GM23338 (cell line): ENCODE measurements around the gene IMMP2L. TPM values are rescaled to one million over a fixed set of nuclear protein-coding genes. Genes with fewer than 3 reads are reported as not detected.

Source experiments
- ATAC-seq: fragments of 200-7000 bp; cut with Tn5 transposase; 3 replicates; pipeline ENCODE4 v1.9.1; 2020
- DNase-seq: peaks from one replicate; pipeline ENCODE4 v3.0.0-alpha.2; 2015; ENCODE audit warnings: low spot score
- H2AFZ ChIP-seq: fragments of 200-600 bp; sonication (generic); 2 replicates; pipeline ENCODE4 v1.8.0; 2016; ENCODE audit warnings: antibody characterized with exemption, mild to moderate bottlenecking, moderate library complexity
- H3F3A ChIP-seq: fragments of 200-600 bp; sonication (generic); replicated peaks from 2 replicates; pipeline ENCODE4 v1.8.0; 2017; ENCODE audit warnings: antibody characterized with exemption, mixed run types, low read depth
- H3K27ac ChIP-seq: fragments of 200-600 bp; sonication (generic); 2 replicates; pipeline ENCODE4 v1.6.1; 2016; ENCODE audit warnings: low read depth
- H3K27me3 ChIP-seq: fragments of 200-600 bp; sonication (generic); 2 replicates; pipeline ENCODE4 v1.8.0; 2016; ENCODE audit warnings: mild to moderate bottlenecking, mixed run types, moderate library complexity; ENCODE audit not compliant: insufficient read depth
- H3K36me3 ChIP-seq: fragments of 200-600 bp; sonication (generic); 2 replicates; pipeline ENCODE4 v1.8.0; 2016; ENCODE audit warnings: mild to moderate bottlenecking; ENCODE audit not compliant: insufficient read depth
- H3K4me1 ChIP-seq: fragments of 200-600 bp; sonication (generic); 2 replicates; pipeline ENCODE4 v1.8.0; 2016; ENCODE audit warnings: mild to moderate bottlenecking, moderate library complexity; ENCODE audit not compliant: insufficient read depth
- H3K4me2 ChIP-seq: fragments of 200-600 bp; sonication (generic); 2 replicates; pipeline ENCODE4 v1.7.1; 2017; ENCODE audit warnings: mixed run types
- H3K4me3 ChIP-seq: fragments of 200-600 bp; sonication (generic); 2 replicates; pipeline ENCODE4 v1.6.1; 2016; ENCODE audit warnings: mixed run types
- H3K79me2 ChIP-seq: fragments of 200-600 bp; sonication (generic); replicated peaks from 2 replicates; pipeline ENCODE4 v1.8.0; 2017; ENCODE audit warnings: mild to moderate bottlenecking; ENCODE audit not compliant: insufficient read depth
- H3K9me2 ChIP-seq: fragments of 200-600 bp; sonication (generic); 2 replicates; pipeline ENCODE4 v1.8.0; 2017; ENCODE audit not compliant: insufficient read depth
- H4K20me1 ChIP-seq: fragments of 200-600 bp; sonication (generic); replicated peaks from 2 replicates; pipeline ENCODE4 v1.8.0; 2017; ENCODE audit warnings: mild to moderate bottlenecking; ENCODE audit not compliant: insufficient read depth
- H3K27ac Mint-ChIP-seq: 2 replicates; pipeline ENCODE4 v1.8.0; 2020; ENCODE audit warnings: inconsistent platforms, mild to moderate bottlenecking, moderate library complexity, mixed read lengths
- H3K27me3 Mint-ChIP-seq: 3 replicates; pipeline ENCODE4 v1.8.0; 2022; ENCODE audit warnings: low read depth, mild to moderate bottlenecking, moderate library complexity, mixed read lengths, inconsistent platforms; ENCODE audit not compliant: insufficient read depth, poor library complexity
- H3K36me3 Mint-ChIP-seq: 3 replicates; pipeline ENCODE4 v1.8.0; 2021; ENCODE audit warnings: low read depth, mild to moderate bottlenecking, inconsistent platforms, moderate library complexity, mixed read lengths
- H3K4me1 Mint-ChIP-seq: 3 replicates; pipeline ENCODE4 v1.8.0; 2020; ENCODE audit warnings: mild to moderate bottlenecking, inconsistent platforms, mixed read lengths
- H3K4me3 Mint-ChIP-seq: 3 replicates; pipeline ENCODE4 v1.8.0; 2021; ENCODE audit warnings: moderate library complexity, mild to moderate bottlenecking, inconsistent platforms, mixed read lengths
- H3K9me3 Mint-ChIP-seq: 3 replicates; pipeline ENCODE4 v1.8.0; 2020; ENCODE audit warnings: moderate library complexity, mild to moderate bottlenecking, inconsistent platforms, mixed read lengths
- CREB1 ChIP-seq: fragments of 250-450 bp; sonication (Bioruptor Pico); IDR thresholded peaks from 2 replicates; pipeline ENCODE4 v1.5.0; 2020; ENCODE audit warnings: low read depth, mild to moderate bottlenecking, moderate library complexity
- EZH2 ChIP-seq: fragments of 200-600 bp; sonication (generic); IDR thresholded peaks from one replicate; pipeline ENCODE4 v1.8.0; 2017; ENCODE audit warnings: antibody characterized with exemption, mild to moderate bottlenecking, low read depth; ENCODE audit not compliant: unreplicated experiment
- EZH2phosphoT487 ChIP-seq: fragments of 200-600 bp; sonication (generic); IDR thresholded peaks from one replicate; pipeline ENCODE4 v1.8.1; 2018; ENCODE audit warnings: antibody characterized with exemption; ENCODE audit not compliant: unreplicated experiment
- NANOG ChIP-seq: IDR thresholded peaks from 2 replicates; pipeline ENCODE4 v1.6.1; 2016; ENCODE audit warnings: antibody characterized with exemption, borderline replicate concordance
- POLR2AphosphoS5 ChIP-seq: IDR thresholded peaks from 2 replicates; pipeline ENCODE4 v1.6.1; 2016; ENCODE audit warnings: antibody characterized with exemption, low read depth
- STAT1 ChIP-seq: IDR thresholded peaks from one replicate; pipeline ENCODE4 v1.6.1; 2016; ENCODE audit warnings: antibody characterized with exemption; ENCODE audit not compliant: unreplicated experiment
- ZNF114 ChIP-seq: fragments of 250-450 bp; sonication (Bioruptor Pico); IDR thresholded peaks from 2 replicates; pipeline ENCODE4 v1.5.0; 2020; ENCODE audit warnings: mild to moderate bottlenecking, moderate library complexity
- ZNF331 ChIP-seq: fragments of 250-450 bp; sonication (Bioruptor Pico); IDR thresholded peaks from 2 replicates; pipeline ENCODE4 v1.5.0; 2020; ENCODE audit warnings: low read depth, mild to moderate bottlenecking, moderate library complexity
- polyA plus RNA-seq: library from polyadenylated mRNA; unstranded; fragments of >200 nt; fragmentation: Nextera tagmentation; extraction: Ambion mirVana; gene quantifications from 2 replicates; pipeline ENCODE4 v1.2.1, GENCODE V29; 2016
- total RNA-seq: library from RNA; depleted of rRNA; stranded (reverse); fragments of >200 nt; shearing (Covaris generic); gene quantifications from 2 replicates; pipeline ENCODE4 v1.2.3, GENCODE V29; 2014
- TF ChIP-seq, protein P1 (sequence below): fragments of 250-450 bp; sonication (Bioruptor Pico); IDR thresholded peaks from 2 replicates; pipeline ENCODE4 v1.5.0; 2020; ENCODE audit warnings: mild to moderate bottlenecking, moderate library complexity
- TF ChIP-seq, protein P2 (sequence below): IDR thresholded peaks from one replicate; pipeline ENCODE4 v1.6.1; 2018; ENCODE audit warnings: antibody characterized with exemption; ENCODE audit not compliant: unreplicated experiment
- TF ChIP-seq, protein P3 (sequence below): IDR thresholded peaks from 2 replicates; pipeline ENCODE4 v1.6.1; 2016; ENCODE audit warnings: antibody characterized with exemption

The IMMP2L gene
- total and polyA plus RNA-seq, 2 experiments from 2014 or later: 7.3 to 14.0 TPM

DNA sequence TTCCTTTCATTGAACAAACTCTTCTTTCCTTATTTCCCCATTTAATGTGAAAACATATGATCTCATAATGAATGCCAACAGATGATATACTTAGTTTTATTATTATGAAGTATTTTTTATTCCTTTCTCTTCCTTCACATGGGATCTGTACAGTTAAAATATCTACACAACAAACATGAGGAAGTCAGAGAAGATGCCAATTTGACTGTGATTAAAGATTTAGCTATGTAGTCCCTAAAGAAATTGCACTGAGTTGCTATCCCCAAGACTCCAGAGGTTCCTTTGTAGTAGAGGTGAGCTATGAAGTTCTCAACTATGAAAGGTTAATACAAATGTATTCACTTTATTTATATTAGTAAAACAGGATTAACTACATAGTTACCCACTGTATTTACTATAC, 532.0 kb downstream of the IMMP2L start:
- no peak overlapping the region for H3K4me3 Mint-ChIP-seq
- H3K79me2 ChIP-seq: no peaks in the 10 kb centered on the region
- ATAC-seq (no peak), DNase-seq (no peak)
- no peaks in the 10 kb centered on the region for H3K27me3 ChIP-seq
- H3K36me3 ChIP-seq: no peaks in the 10 kb centered on the region
- H3F3A ChIP-seq: no peaks in the 10 kb centered on the region
- no peak overlapping the region for H3K27ac Mint-ChIP-seq
- no peak overlapping the region for H3K4me2 ChIP-seq
- no peak overlapping the region for H2AFZ ChIP-seq
- no peaks in the 10 kb centered on the region for H3K9me3 Mint-ChIP-seq
- H3K4me3 ChIP-seq: no peak overlapping the region
- TF ChIP-seq ZNF114 (no peak), EZH2 (no peak), CREB1 (CRISPR knock-in tag) (no peak), EZH2phosphoT487 (no peak), ZNF331 (CRISPR knock-in tag) (no peak), POLR2AphosphoS5 (no peak), STAT1 (no peak), NANOG (no peak)
- TF ChIP-seq, protein P1, sequence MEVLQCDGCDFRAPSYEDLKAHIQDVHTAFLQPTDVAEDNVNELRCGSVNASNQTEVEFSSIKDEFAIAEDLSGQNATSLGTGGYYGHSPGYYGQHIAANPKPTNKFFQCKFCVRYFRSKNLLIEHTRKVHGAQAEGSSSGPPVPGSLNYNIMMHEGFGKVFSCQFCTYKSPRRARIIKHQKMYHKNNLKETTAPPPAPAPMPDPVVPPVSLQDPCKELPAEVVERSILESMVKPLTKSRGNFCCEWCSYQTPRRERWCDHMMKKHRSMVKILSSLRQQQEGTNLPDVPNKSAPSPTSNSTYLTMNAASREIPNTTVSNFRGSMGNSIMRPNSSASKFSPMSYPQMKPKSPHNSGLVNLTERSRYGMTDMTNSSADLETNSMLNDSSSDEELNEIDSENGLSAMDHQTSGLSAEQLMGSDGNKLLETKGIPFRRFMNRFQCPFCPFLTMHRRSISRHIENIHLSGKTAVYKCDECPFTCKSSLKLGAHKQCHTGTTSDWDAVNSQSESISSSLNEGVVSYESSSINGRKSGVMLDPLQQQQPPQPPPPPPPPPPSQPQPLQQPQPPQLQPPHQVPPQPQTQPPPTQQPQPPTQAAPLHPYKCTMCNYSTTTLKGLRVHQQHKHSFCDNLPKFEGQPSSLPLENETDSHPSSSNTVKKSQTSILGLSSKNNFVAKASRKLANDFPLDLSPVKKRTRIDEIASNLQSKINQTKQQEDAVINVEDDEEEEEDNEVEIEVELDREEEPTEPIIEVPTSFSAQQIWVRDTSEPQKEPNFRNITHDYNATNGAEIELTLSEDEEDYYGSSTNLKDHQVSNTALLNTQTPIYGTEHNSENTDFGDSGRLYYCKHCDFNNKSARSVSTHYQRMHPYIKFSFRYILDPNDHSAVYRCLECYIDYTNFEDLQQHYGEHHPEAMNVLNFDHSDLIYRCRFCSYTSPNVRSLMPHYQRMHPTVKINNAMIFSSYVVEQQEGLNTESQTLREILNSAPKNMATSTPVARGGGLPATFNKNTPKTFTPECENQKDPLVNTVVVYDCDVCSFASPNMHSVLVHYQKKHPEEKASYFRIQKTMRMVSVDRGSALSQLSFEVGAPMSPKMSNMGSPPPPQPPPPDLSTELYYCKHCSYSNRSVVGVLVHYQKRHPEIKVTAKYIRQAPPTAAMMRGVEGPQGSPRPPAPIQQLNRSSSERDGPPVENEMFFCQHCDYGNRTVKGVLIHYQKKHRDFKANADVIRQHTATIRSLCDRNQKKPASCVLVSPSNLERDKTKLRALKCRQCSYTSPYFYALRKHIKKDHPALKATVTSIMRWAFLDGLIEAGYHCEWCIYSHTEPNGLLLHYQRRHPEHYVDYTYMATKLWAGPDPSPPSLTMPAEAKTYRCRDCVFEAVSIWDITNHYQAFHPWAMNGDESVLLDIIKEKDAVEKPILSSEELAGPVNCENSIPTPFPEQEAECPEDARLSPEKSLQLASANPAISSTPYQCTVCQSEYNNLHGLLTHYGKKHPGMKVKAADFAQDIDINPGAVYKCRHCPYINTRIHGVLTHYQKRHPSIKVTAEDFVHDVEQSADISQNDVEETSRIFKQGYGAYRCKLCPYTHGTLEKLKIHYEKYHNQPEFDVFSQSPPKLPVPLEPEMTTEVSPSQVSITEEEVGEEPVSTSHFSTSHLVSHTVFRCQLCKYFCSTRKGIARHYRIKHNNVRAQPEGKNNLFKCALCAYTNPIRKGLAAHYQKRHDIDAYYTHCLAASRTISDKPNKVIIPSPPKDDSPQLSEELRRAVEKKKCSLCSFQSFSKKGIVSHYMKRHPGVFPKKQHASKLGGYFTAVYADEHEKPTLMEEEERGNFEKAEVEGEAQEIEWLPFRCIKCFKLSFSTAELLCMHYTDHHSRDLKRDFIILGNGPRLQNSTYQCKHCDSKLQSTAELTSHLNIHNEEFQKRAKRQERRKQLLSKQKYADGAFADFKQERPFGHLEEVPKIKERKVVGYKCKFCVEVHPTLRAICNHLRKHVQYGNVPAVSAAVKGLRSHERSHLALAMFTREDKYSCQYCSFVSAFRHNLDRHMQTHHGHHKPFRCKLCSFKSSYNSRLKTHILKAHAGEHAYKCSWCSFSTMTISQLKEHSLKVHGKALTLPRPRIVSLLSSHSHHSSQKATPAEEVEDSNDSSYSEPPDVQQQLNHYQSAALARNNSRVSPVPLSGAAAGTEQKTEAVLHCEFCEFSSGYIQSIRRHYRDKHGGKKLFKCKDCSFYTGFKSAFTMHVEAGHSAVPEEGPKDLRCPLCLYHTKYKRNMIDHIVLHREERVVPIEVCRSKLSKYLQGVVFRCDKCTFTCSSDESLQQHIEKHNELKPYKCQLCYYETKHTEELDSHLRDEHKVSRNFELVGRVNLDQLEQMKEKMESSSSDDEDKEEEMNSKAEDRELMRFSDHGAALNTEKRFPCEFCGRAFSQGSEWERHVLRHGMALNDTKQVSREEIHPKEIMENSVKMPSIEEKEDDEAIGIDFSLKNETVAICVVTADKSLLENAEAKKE (CRISPR knock-in tag): no peak
- TF ChIP-seq, protein P2, sequence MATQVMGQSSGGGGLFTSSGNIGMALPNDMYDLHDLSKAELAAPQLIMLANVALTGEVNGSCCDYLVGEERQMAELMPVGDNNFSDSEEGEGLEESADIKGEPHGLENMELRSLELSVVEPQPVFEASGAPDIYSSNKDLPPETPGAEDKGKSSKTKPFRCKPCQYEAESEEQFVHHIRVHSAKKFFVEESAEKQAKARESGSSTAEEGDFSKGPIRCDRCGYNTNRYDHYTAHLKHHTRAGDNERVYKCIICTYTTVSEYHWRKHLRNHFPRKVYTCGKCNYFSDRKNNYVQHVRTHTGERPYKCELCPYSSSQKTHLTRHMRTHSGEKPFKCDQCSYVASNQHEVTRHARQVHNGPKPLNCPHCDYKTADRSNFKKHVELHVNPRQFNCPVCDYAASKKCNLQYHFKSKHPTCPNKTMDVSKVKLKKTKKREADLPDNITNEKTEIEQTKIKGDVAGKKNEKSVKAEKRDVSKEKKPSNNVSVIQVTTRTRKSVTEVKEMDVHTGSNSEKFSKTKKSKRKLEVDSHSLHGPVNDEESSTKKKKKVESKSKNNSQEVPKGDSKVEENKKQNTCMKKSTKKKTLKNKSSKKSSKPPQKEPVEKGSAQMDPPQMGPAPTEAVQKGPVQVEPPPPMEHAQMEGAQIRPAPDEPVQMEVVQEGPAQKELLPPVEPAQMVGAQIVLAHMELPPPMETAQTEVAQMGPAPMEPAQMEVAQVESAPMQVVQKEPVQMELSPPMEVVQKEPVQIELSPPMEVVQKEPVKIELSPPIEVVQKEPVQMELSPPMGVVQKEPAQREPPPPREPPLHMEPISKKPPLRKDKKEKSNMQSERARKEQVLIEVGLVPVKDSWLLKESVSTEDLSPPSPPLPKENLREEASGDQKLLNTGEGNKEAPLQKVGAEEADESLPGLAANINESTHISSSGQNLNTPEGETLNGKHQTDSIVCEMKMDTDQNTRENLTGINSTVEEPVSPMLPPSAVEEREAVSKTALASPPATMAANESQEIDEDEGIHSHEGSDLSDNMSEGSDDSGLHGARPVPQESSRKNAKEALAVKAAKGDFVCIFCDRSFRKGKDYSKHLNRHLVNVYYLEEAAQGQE: no peak
- TF ChIP-seq, protein P3, sequence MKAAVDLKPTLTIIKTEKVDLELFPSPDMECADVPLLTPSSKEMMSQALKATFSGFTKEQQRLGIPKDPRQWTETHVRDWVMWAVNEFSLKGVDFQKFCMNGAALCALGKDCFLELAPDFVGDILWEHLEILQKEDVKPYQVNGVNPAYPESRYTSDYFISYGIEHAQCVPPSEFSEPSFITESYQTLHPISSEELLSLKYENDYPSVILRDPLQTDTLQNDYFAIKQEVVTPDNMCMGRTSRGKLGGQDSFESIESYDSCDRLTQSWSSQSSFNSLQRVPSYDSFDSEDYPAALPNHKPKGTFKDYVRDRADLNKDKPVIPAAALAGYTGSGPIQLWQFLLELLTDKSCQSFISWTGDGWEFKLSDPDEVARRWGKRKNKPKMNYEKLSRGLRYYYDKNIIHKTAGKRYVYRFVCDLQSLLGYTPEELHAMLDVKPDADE: no peak
- peaks cover 18% of the 10 kb centered on the region for H3K4me1 ChIP-seq
- H3K27ac ChIP-seq: no peak overlapping the region
- H4K20me1 ChIP-seq: no peaks in the 10 kb centered on the region
- H3K36me3 Mint-ChIP-seq: no peaks in the 10 kb centered on the region
- peaks cover 38% of the 10 kb centered on the region for H3K4me1 Mint-ChIP-seq
- H3K9me2 ChIP-seq: no peaks in the 10 kb centered on the region
- H3K27me3 Mint-ChIP-seq: no peaks in the 10 kb centered on the region
